HG03135 (cell line): ENCODE results near the gene RPP38.

ENCODE experiments used
- ATAC-seq: cut with Tn5 transposase; IDR thresholded peaks from one replicate; pipeline ENCODE4 v1.9.1; 2021; ENCODE audit warnings: mild to moderate bottlenecking, moderate library complexity; ENCODE audit not compliant: unreplicated experiment

RPP38 gene

DNA sequence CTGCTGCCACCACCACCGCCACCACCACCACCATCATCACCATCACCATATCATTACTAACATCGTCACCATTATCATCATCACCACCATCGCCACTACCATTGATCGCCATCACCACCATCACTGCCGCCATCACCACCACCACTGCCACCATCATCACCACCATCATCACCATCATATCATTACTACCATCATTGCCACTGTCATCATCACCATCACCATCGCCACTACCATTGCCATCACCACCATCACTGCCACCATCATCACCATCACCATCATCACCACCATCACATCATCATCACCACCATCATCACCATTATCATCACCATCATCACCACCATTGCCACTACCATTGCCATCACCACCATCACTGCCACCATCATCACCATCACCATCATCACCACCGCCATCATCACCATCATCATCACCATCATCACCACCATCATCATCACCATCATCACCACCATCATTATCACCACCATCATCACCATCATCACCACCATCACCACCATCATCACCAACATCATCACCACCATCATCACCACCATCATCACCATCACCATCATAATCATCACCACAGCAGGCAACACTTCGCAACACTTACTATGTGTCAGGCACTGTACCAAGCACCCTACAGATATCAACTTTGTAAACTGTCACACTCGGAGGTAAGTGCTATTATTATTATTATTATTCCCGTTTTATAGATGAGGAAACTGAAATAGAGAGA, 52.1 kb downstream of the RPP38 start:
- no peak for ATAC-seq

DNA sequence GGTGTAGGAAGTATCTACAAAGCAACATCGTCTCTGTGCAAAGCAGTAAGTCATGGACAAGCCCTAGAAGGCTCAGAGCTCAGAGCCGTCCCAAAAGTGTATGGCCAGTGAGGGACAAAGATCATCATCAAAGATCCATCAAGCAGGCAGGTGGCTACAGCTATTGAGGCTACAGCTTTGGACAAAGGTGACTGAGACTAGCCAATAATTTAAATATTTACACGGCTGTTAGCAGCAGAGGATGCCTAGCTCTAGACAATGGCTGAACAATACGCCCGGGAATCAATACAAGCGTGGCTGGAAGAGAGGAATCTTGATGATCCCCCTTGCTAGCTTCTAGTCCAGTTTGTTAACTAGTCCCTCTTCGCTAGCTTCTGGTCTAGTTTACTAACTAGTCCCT, 53.4 kb downstream of the RPP38 start:
- ATAC-seq: no peak

DNA sequence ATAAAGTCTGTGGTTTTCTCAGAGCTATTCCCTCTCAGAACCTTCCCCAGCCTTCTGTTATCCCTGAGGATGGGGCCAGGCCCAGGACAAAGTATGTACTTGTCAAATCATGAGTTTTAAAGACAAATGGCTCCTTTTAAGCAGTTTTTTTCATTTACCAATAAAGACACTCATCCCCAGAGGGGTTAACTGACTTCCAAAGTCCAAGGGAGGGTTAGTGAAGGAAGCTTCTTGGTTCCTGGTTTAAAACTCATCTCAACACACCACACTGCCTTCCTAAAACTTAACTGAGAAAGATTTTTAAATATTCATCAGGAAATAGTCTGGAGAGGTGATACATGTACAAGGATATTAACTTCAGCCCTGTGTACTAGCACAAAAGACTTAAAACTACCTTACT, 55.4 kb downstream of the RPP38 start:
- ATAC-seq: no peak
